Measurements from ENCODE around the gene ZNHIT3.

GRCh38 chr17:36509272-36509985, 22.9 kb downstream of the ZNHIT3 start:
- TF ChIP-seq CTCF (IDR thresholded peaks at IDR 0.05) (no peak), POLR2A (IDR thresholded peaks at IDR 0.05) (no peak)

Data from thyroid gland (tissue), 4 donors.